Measurements from ENCODE around the gene FAM120B.
A peak's percentile ranks its signal among the peaks of the same experiment; 100 is the strongest.

The FAM120B gene

GRCh38 chr6:170371588-170371987 lies 65.0 kb downstream of the FAM120B start:
- CTCF ChIA-PET, result no interaction called here
- H3K27ac ChIP-seq, result no peak overlapping the region
- DNase-seq (ENCODE audit: low spot score), result no peak
- no peak for TF ChIP-seq CTCF (conservative IDR thresholded peaks at IDR 0.05; ENCODE audit: low read depth)
- POLR2A ChIA-PET (ENCODE audit: low non-redundant PET), result no interaction called here

- ChIA-PET CTCF (interaction anchor here (1.0 kb wide), 1 partner anchor 16 kb away, joined by 3 read pairs; no protein-coding TSS in a partner anchor), POLR2A (ENCODE audit: low non-redundant PET) (no interaction called here)
- H3K27ac ChIP-seq, result no peak overlapping the region
- no peak for DNase-seq (ENCODE audit: low spot score)
- no peak for TF ChIP-seq CTCF (conservative IDR thresholded peaks at IDR 0.05; ENCODE audit: low read depth)
These were observed 66.1 kb downstream of the FAM120B start for GRCh38 chr6:170372380-170373325.

GRCh38 chr6:170374571-170375444 lies 68.2 kb downstream of the FAM120B start:
- no peak for DNase-seq (ENCODE audit: low spot score)
- CTCF ChIA-PET, result no interaction called here
- H3K27ac ChIP-seq, result no peak overlapping the region
- POLR2A ChIA-PET (ENCODE audit: low non-redundant PET), result no interaction called here
- no peak for TF ChIP-seq CTCF (conservative IDR thresholded peaks at IDR 0.05; ENCODE audit: low read depth)

- no peak for DNase-seq (ENCODE audit: low spot score)
- no peak overlapping the region for H3K27ac ChIP-seq
- no peak for TF ChIP-seq CTCF (conservative IDR thresholded peaks at IDR 0.05; ENCODE audit: low read depth)
- CTCF ChIA-PET, result no interaction called here
- POLR2A ChIA-PET (ENCODE audit: low non-redundant PET), result no interaction called here
These were observed 69.1 kb downstream of the FAM120B start for GRCh38 chr6:170375661-170376060.

GRCh38 chr6:170376386-170377043 lies 70.0 kb downstream of the FAM120B start:
- ChIA-PET POLR2A (ENCODE audit: low non-redundant PET) (no interaction called here), CTCF (no interaction called here)
- no peak for TF ChIP-seq CTCF (conservative IDR thresholded peaks at IDR 0.05; ENCODE audit: low read depth)
- no peak overlapping the region for H3K27ac ChIP-seq
- DNase-seq (ENCODE audit: low spot score), result no peak

- ChIA-PET POLR2A (ENCODE audit: low non-redundant PET) (no interaction called here), CTCF (no interaction called here)
- TF ChIP-seq CTCF (conservative IDR thresholded peaks at IDR 0.05; ENCODE audit: low read depth), result no peak
- no peak for DNase-seq (ENCODE audit: low spot score)
- 0 out of 2 replicates have a peak overlapping the region, but pooled peaks have one; percentile 7 for H3K27ac ChIP-seq
These were observed 71.9 kb downstream of the FAM120B start for GRCh38 chr6:170378502-170378901.

Measured in RWPE1 (cell line).